Vagina (tissue), 2 donors: ENCODE measurements around the gene ABCG1. TPM values are rescaled to one million over a fixed set of nuclear protein-coding genes. Genes with fewer than 3 reads are reported as not detected.

Experiments used
- DNase-seq, 2 donors: peaks; one replicate each; pipeline ENCODE4 v3.0.0-alpha.2; 2017; ENCODE audit errors: extremely low spot score in 2 of 2
- H3K27ac ChIP-seq: fragments of 200-600 bp; sonication (generic); one replicate; pipeline ENCODE4 v1.5.1; 2019
- H3K27me3 ChIP-seq: fragments of 200-600 bp; sonication (generic); one replicate; pipeline ENCODE4 v1.5.1; 2019
- H3K36me3 ChIP-seq, 2 donors: fragments of 200-600 bp; sonication (generic); one replicate each; pipeline ENCODE4 v1.5.1; 2017 to 2019
- H3K4me1 ChIP-seq: fragments of 200-600 bp; sonication (generic); one replicate; pipeline ENCODE4 v1.5.1; 2019
- H3K4me3 ChIP-seq, 2 donors: fragments of 200-600 bp; sonication (generic); 1 replicate in 1 of 2; 2 replicates in 1 of 2; pipeline ENCODE4 v1.5.1; 2016 to 2019
- H3K9me3 ChIP-seq: fragments of 200-600 bp; sonication (generic); one replicate; pipeline ENCODE4 v1.5.1; 2019
- CTCF ChIP-seq, 3 experiments: fragments of 450-650 bp in 2 of 3; fragments of 200-600 bp in 1 of 3; sonication (generic) in 1 of 3; IDR thresholded peaks; one replicate each; pipeline ENCODE4 v1.5.1; 2017 to 2019; ENCODE audit warnings: antibody characterized with exemption in 3 of 3, mild to moderate bottlenecking in 2 of 3, moderate library complexity in 2 of 3
- POLR2A ChIP-seq, 2 donors: fragments of 450-650 bp; IDR thresholded peaks; one replicate each; pipeline ENCODE4 v1.6.1; 2017; ENCODE audit warnings: antibody characterized with exemption in 2 of 2, mild to moderate bottlenecking in 2 of 2, moderate library complexity in 2 of 2
- POLR2AphosphoS5 ChIP-seq, 2 donors: sonication (generic); formaldehyde crosslinking; IDR thresholded peaks; one replicate each; pipeline ENCODE4 v1.9.0; 2017; ENCODE audit warnings: antibody characterized with exemption in 2 of 2, mild to moderate bottlenecking in 2 of 2, low read depth in 1 of 2; ENCODE audit not compliant: insufficient read depth in 1 of 2
- intact Hi-C: fragments of 100-400 bp; cut with DNase I; formaldehyde crosslinking; loops from one replicate; pipeline ENCODE4 v1.15.1; 2023
- total RNA-seq: library from RNA; depleted of rRNA; stranded (reverse); fragments of >200 nt; gene quantifications from one replicate; pipeline ENCODE4 v1.2.3, GENCODE V29; 2016

The ABCG1 gene
- total RNA-seq, 1 donor from 2014 or later, result 18.7 TPM

- H3K9me3 ChIP-seq, result no peaks in the 10 kb centered on the region
- H3K27ac ChIP-seq, result no peak overlapping the region
- H3K27me3 ChIP-seq, result no peaks in the 10 kb centered on the region
- intact Hi-C loops, result no loop called here
- H3K36me3 ChIP-seq, result no peaks in the 10 kb centered on the region
- H3K4me3 ChIP-seq, result no peak overlapping the region
- TF ChIP-seq CTCF (IDR thresholded peaks at IDR 0.05), result no peak
- TF ChIP-seq POLR2AphosphoS5 (IDR thresholded peaks at IDR 0.05; ENCODE audit: insufficient read depth in 1 of 2, low read depth in 1 of 2), result no peak
- no peak for TF ChIP-seq POLR2A (IDR thresholded peaks at IDR 0.05)
- no peaks in the 10 kb centered on the region for H3K4me1 ChIP-seq
- no peak for DNase-seq
Observed at GRCh38 chr21:42248783-42249597, 30.1 kb downstream of the ABCG1 start.

GRCh38 chr21:42250422-42251403, 31.8 kb downstream of the ABCG1 start:
- no peak for DNase-seq
- TF ChIP-seq POLR2A (IDR thresholded peaks at IDR 0.05) (no peak), POLR2AphosphoS5 (IDR thresholded peaks at IDR 0.05; ENCODE audit: insufficient read depth in 1 of 2, low read depth in 1 of 2) (no peak), CTCF (IDR thresholded peaks at IDR 0.05) (no peak)
- H3K27me3 ChIP-seq, result no peaks in the 10 kb centered on the region
- H3K27ac ChIP-seq, result no peak overlapping the region
- H3K9me3 ChIP-seq, result no peaks in the 10 kb centered on the region
- no peaks in the 10 kb centered on the region for H3K36me3 ChIP-seq
- intact Hi-C loops, result no loop called here
- no peak overlapping the region for H3K4me3 ChIP-seq
- H3K4me1 ChIP-seq, result no peaks in the 10 kb centered on the region

- Histone ChIP-seq H3K4me3 (no peak overlapping the region), H3K27me3 (no peaks in the 10 kb centered on the region), H3K4me1 (no peaks in the 10 kb centered on the region), H3K36me3 (no peaks in the 10 kb centered on the region), H3K27ac (no peak overlapping the region), H3K9me3 (no peaks in the 10 kb centered on the region)
- intact Hi-C loops, result no loop called here
- no peak for TF ChIP-seq CTCF (IDR thresholded peaks at IDR 0.05)
- no peak for TF ChIP-seq POLR2A (IDR thresholded peaks at IDR 0.05)
- TF ChIP-seq POLR2AphosphoS5 (IDR thresholded peaks at IDR 0.05; ENCODE audit: insufficient read depth in 1 of 2, low read depth in 1 of 2), result no peak
- no peak for DNase-seq
Observed at GRCh38 chr21:42251654-42252324, 32.8 kb downstream of the ABCG1 start.

GRCh38 chr21:42252325-42252654, 33.4 kb downstream of the ABCG1 start:
- Histone ChIP-seq H3K9me3 (no peaks in the 10 kb centered on the region), H3K27ac (no peak overlapping the region), H3K4me3 (no peak overlapping the region), H3K36me3 (no peaks in the 10 kb centered on the region), H3K4me1 (no peaks in the 10 kb centered on the region), H3K27me3 (no peaks in the 10 kb centered on the region)
- no peak for TF ChIP-seq POLR2AphosphoS5 (IDR thresholded peaks at IDR 0.05; ENCODE audit: insufficient read depth in 1 of 2, low read depth in 1 of 2)
- TF ChIP-seq CTCF (IDR thresholded peaks at IDR 0.05), result no peak
- TF ChIP-seq POLR2A (IDR thresholded peaks at IDR 0.05), result no peak
- no peak for DNase-seq
- intact Hi-C loops, result no loop called here
